CD4-positive, alpha-beta T cell (primary cell): Measurements from ENCODE around the gene ZNF827. TPM values are rescaled to one million over a fixed set of nuclear protein-coding genes. Genes with fewer than 3 reads are reported as not detected.

Experiments used
- ATAC-seq: fragments of 200-7000 bp; cut with Tn5 transposase; one replicate; pipeline ENCODE4 v1.10.0; 2022; ENCODE audit warnings: mild to moderate bottlenecking; ENCODE audit not compliant: poor library complexity
- CTCF ChIA-PET: fragments of 350-600 bp; sonication (Branson Sonifier 250); formaldehyde crosslinking; loops from one replicate; lab custom pipeline; 2021; ENCODE audit warnings: antibody characterized with exemption, inconsistent platforms; lab: Charles Lee
- POLR2A ChIA-PET: fragments of 350-600 bp; sonication (Branson Sonifier 250); formaldehyde crosslinking; loops from one replicate; lab custom pipeline; 2021; ENCODE audit warnings: antibody characterized with exemption, inconsistent platforms; lab: Charles Lee
- DNase-seq, 14 experiments: peaks; one replicate each; pipeline ENCODE4 v3.0.0-alpha.2; 2013 to 2020; ENCODE audit warnings: mixed read lengths in 2 of 14
- H3K27ac ChIP-seq, 2 donors: one replicate each; pipeline versions ENCODE4 v1.5.1 to v1.7.0; 2013; ENCODE audit warnings: low read length in 2 of 2, low read depth in 1 of 2, mild to moderate bottlenecking in 1 of 2
- H3K27me3 ChIP-seq, 2 experiments: 1 replicate in 1 of 2; 2 replicates in 1 of 2; pipeline versions ENCODE4 v1.6.1 to v1.7.0; 2013; ENCODE audit warnings: low read length in 2 of 2, control low read depth in 1 of 2, mild to moderate bottlenecking in 1 of 2, moderate library complexity in 1 of 2; ENCODE audit not compliant: insufficient read depth in 2 of 2, control insufficient read depth in 1 of 2
- H3K36me3 ChIP-seq: one replicate; pipeline ENCODE4 v1.6.1; 2013; ENCODE audit warnings: low read length, control low read depth; ENCODE audit not compliant: insufficient read depth
- H3K4me1 ChIP-seq: one replicate; pipeline ENCODE4 v1.6.1; 2013; ENCODE audit warnings: low read length, control low read depth; ENCODE audit not compliant: insufficient read depth
- H3K4me3 ChIP-seq: one replicate; pipeline ENCODE4 v1.5.1; 2013; ENCODE audit warnings: mild to moderate bottlenecking, low read length, moderate library complexity
- H3K9me3 ChIP-seq, 2 experiments: 1 replicate in 1 of 2; 2 replicates in 1 of 2; pipeline versions ENCODE4 v1.6.1 to v1.7.0; 2013; ENCODE audit warnings: low read length in 2 of 2, mild to moderate bottlenecking in 2 of 2, control low read depth in 1 of 2, moderate library complexity in 1 of 2; ENCODE audit not compliant: control insufficient read depth in 1 of 2, insufficient read depth in 1 of 2
- H3K27ac Mint-ChIP-seq: one replicate; pipeline ENCODE4 v1.8.0; 2020; ENCODE audit warnings: mixed read lengths
- H3K27me3 Mint-ChIP-seq: one replicate; pipeline ENCODE4 v1.8.0; 2021; ENCODE audit warnings: mixed read lengths
- H3K36me3 Mint-ChIP-seq: one replicate; pipeline ENCODE4 v1.8.0; 2021; ENCODE audit warnings: low read depth, mixed read lengths
- H3K4me1 Mint-ChIP-seq: one replicate; pipeline ENCODE4 v1.8.0; 2021; ENCODE audit warnings: low read depth, mixed read lengths
- H3K4me3 Mint-ChIP-seq: one replicate; pipeline ENCODE4 v1.8.0; 2020; ENCODE audit warnings: mild to moderate bottlenecking, mixed read lengths
- H3K9me3 Mint-ChIP-seq: one replicate; pipeline ENCODE4 v1.8.0; 2020; ENCODE audit warnings: mixed read lengths
- intact Hi-C, 2 experiments: fragments of 100-400 bp; cut with DNase I in 1 of 2; cut with micrococcal nuclease in 1 of 2; formaldehyde crosslinking; loops; one replicate each; pipeline versions ENCODE4 v1.15.1 to v1.9.0; 2023 to 2025; cut with DNase I, micrococcal nuclease
- total RNA-seq, 174 experiments: library from RNA in 2 of 174; stranded (reverse) in 2 of 174; gene quantifications; one replicate each; pipeline ENCODE4 v1.2.3 and lab custom pipeline; 2021 to 2026
- TF ChIP-seq, protein P1 (sequence below): fragments of 200-600 bp; IDR thresholded peaks from one replicate; pipeline ENCODE4 v1.8.0; 2022; ENCODE audit warnings: antibody characterized with exemption, mild to moderate bottlenecking

The ZNF827 gene
- total RNA-seq, 2 experiments from 2014 or later, result 13.7 to 14.3 TPM

DNA sequence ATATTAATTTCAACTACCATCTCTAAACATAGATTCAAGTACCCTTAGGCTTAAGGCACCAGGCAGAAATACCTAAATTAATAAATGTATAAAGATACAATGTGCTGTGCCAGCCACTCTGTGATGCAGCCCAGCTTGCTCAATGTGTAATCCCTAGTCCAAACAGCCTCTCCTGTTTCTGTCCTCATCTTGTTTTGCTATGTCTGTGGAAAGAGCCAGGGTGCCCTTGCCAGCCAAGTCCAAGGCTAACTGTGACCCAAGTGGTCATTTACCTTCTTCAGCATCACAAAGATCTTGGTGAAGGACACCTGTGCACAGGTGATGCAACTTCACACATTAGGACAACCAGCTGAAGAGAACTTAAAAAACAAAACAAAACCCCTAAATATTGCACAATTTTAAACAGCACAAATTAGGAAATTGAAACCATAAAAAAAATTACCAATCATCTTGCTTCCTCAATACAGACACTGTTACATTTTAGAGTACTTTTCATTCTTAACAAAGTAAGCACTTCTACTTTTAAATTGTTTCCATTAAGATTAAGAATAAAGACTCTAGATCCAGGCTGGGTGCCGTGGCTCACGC is 169.1 kb downstream of the ZNF827 start:
- no peak overlapping the region for H3K27ac Mint-ChIP-seq
- H3K36me3 Mint-ChIP-seq, result peaks cover 85% of the 10 kb centered on the region
- H3K9me3 Mint-ChIP-seq, result no peaks in the 10 kb centered on the region
- no peaks in the 10 kb centered on the region for H3K4me1 ChIP-seq
- H3K27me3 Mint-ChIP-seq, result no peaks in the 10 kb centered on the region
- H3K36me3 ChIP-seq, result peaks cover 35% of the 10 kb centered on the region
- ChIA-PET CTCF (interaction anchor here (1.4 kb wide), 1 partner anchor 152 kb away, joined by 3 read pairs; no protein-coding TSS in a partner anchor), POLR2A (no interaction called here)
- no peaks in the 10 kb centered on the region for H3K4me1 Mint-ChIP-seq
- no peak overlapping the region for H3K4me3 Mint-ChIP-seq
- ATAC-seq (no peak), DNase-seq (no peak)
- intact Hi-C loops, result loop anchor here in 1 of 2 experiments (5.0 kb wide), 1 partner anchor 53 kb away; no protein-coding TSS in a partner anchor
- H3K9me3 ChIP-seq, result no peaks in the 10 kb centered on the region
- TF ChIP-seq, protein P1, sequence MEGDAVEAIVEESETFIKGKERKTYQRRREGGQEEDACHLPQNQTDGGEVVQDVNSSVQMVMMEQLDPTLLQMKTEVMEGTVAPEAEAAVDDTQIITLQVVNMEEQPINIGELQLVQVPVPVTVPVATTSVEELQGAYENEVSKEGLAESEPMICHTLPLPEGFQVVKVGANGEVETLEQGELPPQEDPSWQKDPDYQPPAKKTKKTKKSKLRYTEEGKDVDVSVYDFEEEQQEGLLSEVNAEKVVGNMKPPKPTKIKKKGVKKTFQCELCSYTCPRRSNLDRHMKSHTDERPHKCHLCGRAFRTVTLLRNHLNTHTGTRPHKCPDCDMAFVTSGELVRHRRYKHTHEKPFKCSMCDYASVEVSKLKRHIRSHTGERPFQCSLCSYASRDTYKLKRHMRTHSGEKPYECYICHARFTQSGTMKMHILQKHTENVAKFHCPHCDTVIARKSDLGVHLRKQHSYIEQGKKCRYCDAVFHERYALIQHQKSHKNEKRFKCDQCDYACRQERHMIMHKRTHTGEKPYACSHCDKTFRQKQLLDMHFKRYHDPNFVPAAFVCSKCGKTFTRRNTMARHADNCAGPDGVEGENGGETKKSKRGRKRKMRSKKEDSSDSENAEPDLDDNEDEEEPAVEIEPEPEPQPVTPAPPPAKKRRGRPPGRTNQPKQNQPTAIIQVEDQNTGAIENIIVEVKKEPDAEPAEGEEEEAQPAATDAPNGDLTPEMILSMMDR, result no peak
- H3K27me3 ChIP-seq, result no peaks in the 10 kb centered on the region
- no peak overlapping the region for H3K27ac ChIP-seq
- H3K4me3 ChIP-seq, result no peak overlapping the region

DNA sequence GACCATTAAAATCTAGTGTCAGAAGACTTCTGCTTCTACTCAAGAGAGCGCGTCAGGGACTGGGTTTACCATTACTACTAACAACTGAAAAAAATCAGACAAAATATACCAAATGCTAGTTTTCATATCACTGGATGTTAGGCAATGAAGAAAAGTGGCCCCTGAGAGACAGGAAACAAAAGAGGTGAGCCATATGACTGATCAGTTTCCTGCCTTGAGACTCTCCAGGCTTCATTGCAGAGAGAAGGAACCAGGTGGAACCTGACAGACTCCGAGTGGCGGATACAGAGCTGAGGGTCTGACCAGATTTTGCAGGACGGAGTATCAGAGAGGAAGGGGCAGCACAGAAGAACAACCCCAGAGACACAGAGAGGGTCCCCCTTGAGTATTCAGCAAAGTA is 172.3 kb downstream of the ZNF827 start:
- intact Hi-C loops, result no loop called here
- H3K4me3 Mint-ChIP-seq, result no peak overlapping the region
- H3K27me3 ChIP-seq, result no peaks in the 10 kb centered on the region
- POLR2A ChIA-PET, result no interaction called here
- DNase-seq, result no peak
- TF ChIP-seq, protein P1, result no peak
- peaks cover 82% of the 10 kb centered on the region for H3K36me3 Mint-ChIP-seq
- H3K27me3 Mint-ChIP-seq, result no peaks in the 10 kb centered on the region
- H3K27ac ChIP-seq, result no peak overlapping the region
- H3K4me1 ChIP-seq, result no peaks in the 10 kb centered on the region
- H3K9me3 Mint-ChIP-seq, result no peaks in the 10 kb centered on the region
- CTCF ChIA-PET, result no interaction called here
- no peak overlapping the region for H3K27ac Mint-ChIP-seq
- H3K4me3 ChIP-seq, result no peak overlapping the region
- H3K9me3 ChIP-seq, result no peaks in the 10 kb centered on the region
- H3K36me3 ChIP-seq, result peaks cover 38% of the 10 kb centered on the region
- no peak for ATAC-seq
- no peaks in the 10 kb centered on the region for H3K4me1 Mint-ChIP-seq

DNA sequence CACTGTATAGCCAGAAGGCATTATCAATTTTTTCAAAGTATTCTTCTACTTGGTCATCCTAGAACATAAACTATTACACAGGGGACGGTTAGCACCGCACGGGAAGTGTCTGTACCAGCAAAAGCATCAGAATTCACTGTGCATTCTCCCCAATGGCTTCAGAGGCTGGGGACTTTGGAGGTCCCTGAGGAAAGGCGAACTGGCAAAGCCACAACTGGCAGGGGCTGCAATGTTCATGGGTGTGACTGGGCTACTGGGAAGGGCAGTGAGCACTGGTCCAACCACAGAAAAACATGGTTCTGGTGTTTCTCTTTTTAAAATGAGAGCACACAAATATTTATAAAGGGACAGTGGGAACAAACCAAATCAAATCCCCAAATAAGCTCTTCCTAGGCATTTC is 175.2 kb downstream of the ZNF827 start:
- Mint-ChIP-seq H3K27ac (no peak overlapping the region), H3K9me3 (no peaks in the 10 kb centered on the region), H3K4me3 (no peak overlapping the region), H3K4me1 (no peaks in the 10 kb centered on the region), H3K27me3 (no peaks in the 10 kb centered on the region), H3K36me3 (peaks cover 83% of the 10 kb centered on the region)
- Histone ChIP-seq H3K9me3 (no peaks in the 10 kb centered on the region), H3K27ac (no peak overlapping the region), H3K27me3 (no peaks in the 10 kb centered on the region), H3K36me3 (peaks cover 42% of the 10 kb centered on the region), H3K4me3 (no peak overlapping the region), H3K4me1 (no peaks in the 10 kb centered on the region)
- ATAC-seq (no peak), DNase-seq (no peak)
- CTCF ChIA-PET, result no interaction called here
- TF ChIP-seq, protein P1, result no peak
- POLR2A ChIA-PET, result no interaction called here
- intact Hi-C loops, result no loop called here
